Amygdala (tissue), 56 donors: ENCODE results near the gene GPR89B.
A peak's percentile ranks its signal among the peaks of the same experiment; 100 is the strongest.
"Not testable (repeated sequence)": the region's sequence is repeated elsewhere in the genome, so short reads cannot be mapped to it uniquely, and the experiment has no call there.

Experiments used
- DNase-seq, 56 donors: peaks; one replicate each; lab custom pipeline; 2025; lab: John Stamatoyannopoulos, UW

The GPR89B gene

GRCh38 chr1:148014289-148015200 lies 86.3 kb downstream of the GPR89B start:
- DNase-seq: not testable (repeated sequence)

DNA sequence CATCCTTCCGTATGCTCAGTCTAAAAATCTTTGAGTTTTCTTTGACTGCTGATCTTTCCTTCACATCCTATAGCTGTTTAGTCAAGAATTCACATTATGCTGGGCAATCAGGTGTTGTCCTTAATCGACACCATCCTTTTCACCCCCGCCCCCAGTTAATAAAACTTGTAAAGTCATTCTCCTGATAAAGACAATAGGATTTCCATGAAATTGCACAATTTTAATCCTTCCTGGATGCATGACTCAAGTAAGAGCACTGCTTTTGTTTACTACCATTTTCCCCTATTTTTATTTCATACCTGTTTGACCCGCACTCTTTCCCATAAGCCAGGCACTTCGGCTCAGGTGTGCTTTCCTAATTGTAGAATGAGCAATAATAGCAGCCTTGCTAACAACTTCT lies 96.7 kb downstream of the GPR89B start:
- DNase-seq: not testable (repeated sequence)

DNA sequence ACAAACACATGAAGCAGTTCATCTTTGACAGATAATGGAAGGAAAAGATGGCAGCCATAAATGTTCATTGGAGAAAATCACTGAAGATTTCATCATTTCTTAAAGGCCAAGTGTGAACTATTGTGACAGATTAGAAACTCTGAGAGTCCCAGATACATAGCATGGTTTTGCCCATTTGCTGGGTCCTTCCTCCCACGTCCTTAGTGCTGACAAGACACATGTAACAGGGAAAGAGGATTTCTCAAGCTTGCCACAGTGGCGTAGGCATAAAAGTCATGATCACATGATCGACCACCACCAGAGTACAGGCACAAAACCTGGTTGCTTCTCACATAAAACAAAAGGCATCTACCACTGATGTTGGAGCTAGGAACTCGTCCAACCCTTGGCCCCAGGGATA lies 98.8 kb downstream of the GPR89B start:
- not testable (repeated sequence) for DNase-seq

DNA sequence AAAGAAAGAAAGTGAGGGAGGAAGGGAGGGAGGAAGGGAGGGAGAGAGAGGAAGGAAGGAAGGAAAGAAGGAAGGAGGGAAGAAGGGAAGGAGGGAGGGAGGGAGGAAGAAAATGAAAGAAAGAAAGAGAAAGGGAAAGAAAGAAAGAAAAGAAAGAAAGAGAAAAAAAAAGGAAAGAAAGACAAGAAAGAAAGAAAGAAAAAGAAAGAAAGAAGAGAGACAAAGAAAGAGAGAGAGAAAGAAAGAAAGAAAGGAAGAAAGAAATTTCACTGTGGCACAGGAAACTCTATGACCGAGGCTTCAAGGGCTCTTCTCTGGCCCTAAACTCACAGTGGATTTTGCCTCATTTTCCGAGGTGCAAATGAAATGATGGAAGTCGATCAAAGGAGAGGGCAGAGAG lies 104.0 kb downstream of the GPR89B start:
- not testable (repeated sequence) for DNase-seq

DNA sequence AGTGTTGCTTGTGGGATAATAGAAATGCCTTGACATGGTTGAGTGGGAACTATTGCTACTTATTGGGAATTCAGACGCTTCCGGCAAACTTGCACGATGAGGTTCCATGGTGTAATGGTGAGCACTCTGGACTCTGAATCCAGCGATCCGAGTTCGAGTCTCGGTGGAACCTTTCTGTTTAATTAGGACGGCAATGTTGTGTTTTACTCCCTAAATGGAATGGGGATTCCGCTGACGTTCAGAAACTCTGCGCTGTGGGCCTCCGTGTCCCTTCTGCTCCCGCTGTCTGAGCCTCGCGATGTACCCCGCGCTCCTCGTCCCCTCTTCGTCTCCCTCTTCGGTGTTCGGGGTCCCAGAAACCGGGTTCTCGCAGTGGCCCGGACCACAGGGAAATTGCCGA lies 104.5 kb downstream of the GPR89B start:
- not testable (repeated sequence) for DNase-seq

- DNase-seq: not testable (repeated sequence)
These were observed 104.9 kb downstream of the GPR89B start for GRCh38 chr1:148033147-148033546.

- DNase-seq: not testable (repeated sequence)
These were observed 109.7 kb downstream of the GPR89B start for GRCh38 chr1:148037850-148038461.

DNA sequence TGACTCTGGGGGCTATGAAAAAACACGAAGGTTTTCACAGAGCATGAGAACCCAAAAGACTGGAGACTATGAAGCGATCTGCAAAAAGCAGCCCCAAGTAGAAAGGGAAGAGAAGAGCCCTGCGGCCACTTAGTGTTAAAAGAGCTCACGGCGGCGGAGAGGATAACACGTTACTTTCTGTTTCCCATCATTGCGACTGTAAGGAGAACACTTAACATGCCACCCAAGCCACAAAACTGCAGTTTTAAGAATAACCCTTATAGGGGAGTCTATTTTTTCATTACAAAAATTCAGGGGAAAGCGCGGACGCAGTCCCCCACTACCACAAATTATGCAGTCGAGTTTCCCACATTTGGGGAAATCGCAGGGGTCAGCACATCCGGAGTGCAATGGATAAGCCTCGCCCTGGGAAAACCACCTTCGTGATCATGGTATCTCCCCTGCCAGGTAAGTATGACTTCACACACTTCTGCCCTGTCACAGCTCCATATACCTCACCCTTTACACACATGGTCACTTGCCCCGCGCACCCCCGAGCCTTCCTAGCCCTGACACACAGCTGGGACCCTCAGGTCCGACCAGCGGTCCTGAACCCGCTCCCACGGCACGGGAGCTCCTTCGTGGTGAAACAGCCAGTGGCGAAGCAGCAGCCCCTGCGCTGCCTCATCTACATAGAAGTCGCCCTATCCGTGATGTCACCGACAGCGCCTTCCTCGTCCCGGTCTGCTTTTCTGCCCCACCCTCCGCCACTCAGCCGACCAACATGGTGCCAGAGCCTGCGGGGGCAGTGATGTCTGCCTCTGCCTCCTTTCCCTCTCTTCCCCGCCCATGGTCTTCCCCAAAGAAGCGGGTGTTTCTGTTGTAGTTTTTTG lies 110.5 kb downstream of the GPR89B start:
- DNase-seq: peak in 18 of 56 donors; percentile 7 to 71 (median 44)
